ENCODE data around the gene IFNB1. TPM values are rescaled to one million over a fixed set of nuclear protein-coding genes. Genes with fewer than 3 reads are reported as not detected.
A peak's percentile ranks its signal among the peaks of the same experiment; 100 is the strongest.

IFNB1 gene
- total RNA-seq, 1 donor from 2014 or later = not detected

- H3K4me3 ChIP-seq = peak overlapping the region; percentile 31
- H3K9me3 ChIP-seq = no peaks in the 10 kb centered on the region
- peaks cover 18% of the 10 kb centered on the region for H3K4me1 ChIP-seq
- DNase-seq = no peak
- H3K27me3 ChIP-seq (ENCODE audit: low read depth) = no peaks in the 10 kb centered on the region
- peak overlapping the region; percentile 56 for H3K27ac ChIP-seq
- TF ChIP-seq CTCF (IDR thresholded peaks at IDR 0.05) = no peak
- intact Hi-C loops (cut with DNase I) = no loop called here
- ATAC-seq = peak; percentile 70 to 71
- no peaks in the 10 kb centered on the region for H3K36me3 ChIP-seq
Measured at GRCh38 chr9:21096172-21096900, 18.6 kb upstream of the IFNB1 start.

GRCh38 chr9:21095561-21095960 lies 17.8 kb upstream of the IFNB1 start:
- DNase-seq = no peak
- Histone ChIP-seq H3K27me3 (ENCODE audit: low read depth) (no peaks in the 10 kb centered on the region), H3K27ac (peak overlapping the region; percentile 56), H3K36me3 (no peaks in the 10 kb centered on the region), H3K9me3 (no peaks in the 10 kb centered on the region), H3K4me3 (no peak overlapping the region), H3K4me1 (peaks cover 18% of the 10 kb centered on the region)
- TF ChIP-seq CTCF (IDR thresholded peaks at IDR 0.05) = no peak
- intact Hi-C loops (cut with DNase I) = no loop called here
- peak in 1 of 2 donors; percentile 47 for ATAC-seq

- intact Hi-C loops (cut with DNase I) = no loop called here
- Histone ChIP-seq H3K9me3 (no peaks in the 10 kb centered on the region), H3K27ac (no peak overlapping the region), H3K36me3 (no peaks in the 10 kb centered on the region), H3K4me1 (peaks cover 3% of the 10 kb centered on the region), H3K4me3 (no peak overlapping the region), H3K27me3 (ENCODE audit: low read depth) (no peaks in the 10 kb centered on the region)
- ATAC-seq (no peak), DNase-seq (no peak)
- TF ChIP-seq CTCF (IDR thresholded peaks at IDR 0.05) = no peak
Measured at GRCh38 chr9:21086538-21086937, 8.8 kb upstream of the IFNB1 start.

GRCh38 chr9:21085005-21085404 lies 7.3 kb upstream of the IFNB1 start:
- Histone ChIP-seq H3K36me3 (no peaks in the 10 kb centered on the region), H3K4me3 (no peak overlapping the region), H3K9me3 (no peaks in the 10 kb centered on the region), H3K27me3 (ENCODE audit: low read depth) (no peaks in the 10 kb centered on the region), H3K27ac (no peak overlapping the region), H3K4me1 (peaks cover 3% of the 10 kb centered on the region)
- ATAC-seq (no peak), DNase-seq (no peak)
- intact Hi-C loops (cut with DNase I) = no loop called here
- TF ChIP-seq CTCF (IDR thresholded peaks at IDR 0.05) = no peak

- Histone ChIP-seq H3K27me3 (ENCODE audit: low read depth) (no peaks in the 10 kb centered on the region), H3K36me3 (no peaks in the 10 kb centered on the region), H3K4me1 (peaks cover 3% of the 10 kb centered on the region), H3K9me3 (no peaks in the 10 kb centered on the region), H3K4me3 (no peak overlapping the region), H3K27ac (no peak overlapping the region)
- ATAC-seq (no peak), DNase-seq (no peak)
- no peak for TF ChIP-seq CTCF (IDR thresholded peaks at IDR 0.05)
- intact Hi-C loops (cut with DNase I) = no loop called here
Measured at GRCh38 chr9:21084242-21084850, 6.6 kb upstream of the IFNB1 start.

Measured in lower lobe of right lung (tissue), 2 donors.